ENCODE results near the gene PRDM10. TPM values are rescaled to one million over a fixed set of nuclear protein-coding genes. Genes with fewer than 3 reads are reported as not detected.
A peak's percentile ranks its signal among the peaks of the same experiment; 100 is the strongest.

Gene PRDM10
- total RNA-seq, 1 experiment from 2014 or later = 18.9 TPM

GRCh38 chr11:129946965-129947364, 55.7 kb downstream of the PRDM10 start:
- H3K9me3 Mint-ChIP-seq = no peaks in the 10 kb centered on the region
- no peak overlapping the region for H3K4me3 Mint-ChIP-seq
- ChIA-PET CTCF (interaction anchor here (0.5 to 1.8 kb wide), 8 partner anchors 9 to 200 kb away, joined by 3 to 9 read pairs (median 4); no protein-coding TSS in a partner anchor), POLR2A (interaction anchor here (0.6 to 1.4 kb wide), 5 partner anchors 9 to 199 kb away, joined by 3 read pairs; partner anchors contain the start of gene PRDM10)
- H3K27me3 Mint-ChIP-seq (ENCODE audit: low read depth) = no peaks in the 10 kb centered on the region
- no peak for ATAC-seq
- no peak for DNase-seq (ENCODE audit: low spot score)
- peaks cover 25% of the 10 kb centered on the region for H3K36me3 Mint-ChIP-seq
- peaks cover 43% of the 10 kb centered on the region for H3K4me1 Mint-ChIP-seq
- TF ChIP-seq MXD4 (CRISPR knock-in tag; IDR thresholded peaks at IDR 0.05; ENCODE audit: borderline replicate concordance) = no peak
- TF ChIP-seq NFE2L1 (CRISPR knock-in tag; IDR thresholded peaks at IDR 0.05) = no peak
- no peak for TF ChIP-seq NR1H2 (CRISPR knock-in tag; IDR thresholded peaks at IDR 0.05)
- TF ChIP-seq GABPB1 (CRISPR knock-in tag; IDR thresholded peaks at IDR 0.05) = no peak
- no peak for TF ChIP-seq CBFB (CRISPR knock-in tag; IDR thresholded peaks at IDR 0.05; ENCODE audit: low read depth)
- TF ChIP-seq, protein P1, sequence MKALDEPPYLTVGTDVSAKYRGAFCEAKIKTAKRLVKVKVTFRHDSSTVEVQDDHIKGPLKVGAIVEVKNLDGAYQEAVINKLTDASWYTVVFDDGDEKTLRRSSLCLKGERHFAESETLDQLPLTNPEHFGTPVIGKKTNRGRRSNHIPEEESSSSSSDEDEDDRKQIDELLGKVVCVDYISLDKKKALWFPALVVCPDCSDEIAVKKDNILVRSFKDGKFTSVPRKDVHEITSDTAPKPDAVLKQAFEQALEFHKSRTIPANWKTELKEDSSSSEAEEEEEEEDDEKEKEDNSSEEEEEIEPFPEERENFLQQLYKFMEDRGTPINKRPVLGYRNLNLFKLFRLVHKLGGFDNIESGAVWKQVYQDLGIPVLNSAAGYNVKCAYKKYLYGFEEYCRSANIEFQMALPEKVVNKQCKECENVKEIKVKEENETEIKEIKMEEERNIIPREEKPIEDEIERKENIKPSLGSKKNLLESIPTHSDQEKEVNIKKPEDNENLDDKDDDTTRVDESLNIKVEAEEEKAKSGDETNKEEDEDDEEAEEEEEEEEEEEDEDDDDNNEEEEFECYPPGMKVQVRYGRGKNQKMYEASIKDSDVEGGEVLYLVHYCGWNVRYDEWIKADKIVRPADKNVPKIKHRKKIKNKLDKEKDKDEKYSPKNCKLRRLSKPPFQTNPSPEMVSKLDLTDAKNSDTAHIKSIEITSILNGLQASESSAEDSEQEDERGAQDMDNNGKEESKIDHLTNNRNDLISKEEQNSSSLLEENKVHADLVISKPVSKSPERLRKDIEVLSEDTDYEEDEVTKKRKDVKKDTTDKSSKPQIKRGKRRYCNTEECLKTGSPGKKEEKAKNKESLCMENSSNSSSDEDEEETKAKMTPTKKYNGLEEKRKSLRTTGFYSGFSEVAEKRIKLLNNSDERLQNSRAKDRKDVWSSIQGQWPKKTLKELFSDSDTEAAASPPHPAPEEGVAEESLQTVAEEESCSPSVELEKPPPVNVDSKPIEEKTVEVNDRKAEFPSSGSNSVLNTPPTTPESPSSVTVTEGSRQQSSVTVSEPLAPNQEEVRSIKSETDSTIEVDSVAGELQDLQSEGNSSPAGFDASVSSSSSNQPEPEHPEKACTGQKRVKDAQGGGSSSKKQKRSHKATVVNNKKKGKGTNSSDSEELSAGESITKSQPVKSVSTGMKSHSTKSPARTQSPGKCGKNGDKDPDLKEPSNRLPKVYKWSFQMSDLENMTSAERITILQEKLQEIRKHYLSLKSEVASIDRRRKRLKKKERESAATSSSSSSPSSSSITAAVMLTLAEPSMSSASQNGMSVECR (CRISPR knock-in tag; IDR thresholded peaks at IDR 0.05; ENCODE audit: borderline replicate concordance) = no peak
- no peak for TF ChIP-seq KAT7 (CRISPR knock-in tag; IDR thresholded peaks at IDR 0.05; ENCODE audit: borderline replicate concordance)
- TF ChIP-seq, protein P2, sequence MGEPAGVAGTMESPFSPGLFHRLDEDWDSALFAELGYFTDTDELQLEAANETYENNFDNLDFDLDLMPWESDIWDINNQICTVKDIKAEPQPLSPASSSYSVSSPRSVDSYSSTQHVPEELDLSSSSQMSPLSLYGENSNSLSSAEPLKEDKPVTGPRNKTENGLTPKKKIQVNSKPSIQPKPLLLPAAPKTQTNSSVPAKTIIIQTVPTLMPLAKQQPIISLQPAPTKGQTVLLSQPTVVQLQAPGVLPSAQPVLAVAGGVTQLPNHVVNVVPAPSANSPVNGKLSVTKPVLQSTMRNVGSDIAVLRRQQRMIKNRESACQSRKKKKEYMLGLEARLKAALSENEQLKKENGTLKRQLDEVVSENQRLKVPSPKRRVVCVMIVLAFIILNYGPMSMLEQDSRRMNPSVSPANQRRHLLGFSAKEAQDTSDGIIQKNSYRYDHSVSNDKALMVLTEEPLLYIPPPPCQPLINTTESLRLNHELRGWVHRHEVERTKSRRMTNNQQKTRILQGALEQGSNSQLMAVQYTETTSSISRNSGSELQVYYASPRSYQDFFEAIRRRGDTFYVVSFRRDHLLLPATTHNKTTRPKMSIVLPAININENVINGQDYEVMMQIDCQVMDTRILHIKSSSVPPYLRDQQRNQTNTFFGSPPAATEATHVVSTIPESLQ (CRISPR knock-in tag; IDR thresholded peaks at IDR 0.05) = no peak
- H3K27ac Mint-ChIP-seq = peak overlapping the region; percentile 94

DNA sequence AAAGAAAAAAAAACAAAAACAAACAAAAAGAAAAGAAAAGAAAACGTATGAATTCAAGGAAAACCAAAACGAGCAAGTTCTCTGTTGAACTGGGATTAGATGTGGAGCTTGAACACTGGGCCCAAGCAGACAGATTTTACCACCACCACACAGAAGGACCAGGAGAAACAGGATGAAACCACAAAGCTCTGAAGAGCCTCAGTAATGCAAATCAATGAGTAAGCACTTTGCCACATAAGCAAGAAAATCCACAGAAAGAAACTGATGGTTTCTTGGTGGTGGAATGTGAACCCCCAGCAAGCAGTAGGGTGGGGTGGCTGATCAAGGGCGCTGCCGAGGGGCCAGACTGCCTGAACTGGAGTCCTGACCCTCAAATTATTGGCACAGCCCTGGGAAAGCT, 56.4 kb downstream of the PRDM10 start:
- no peaks in the 10 kb centered on the region for H3K9me3 Mint-ChIP-seq
- no peak overlapping the region for H3K4me3 Mint-ChIP-seq
- ATAC-seq (peak; percentile 30), DNase-seq (ENCODE audit: low spot score) (no peak)
- H3K4me1 Mint-ChIP-seq = peaks cover 41% of the 10 kb centered on the region
- H3K27ac Mint-ChIP-seq = peak overlapping the region; percentile 94
- TF ChIP-seq SOX15 (CRISPR knock-in tag; IDR thresholded peaks at IDR 0.05) (no peak), GTF2I (CRISPR knock-in tag; conservative IDR thresholded peaks at IDR 0.05) (no peak), ZBTB21 (CRISPR knock-in tag; IDR thresholded peaks at IDR 0.05; ENCODE audit: borderline replicate concordance) (no peak), ZNF512 (CRISPR knock-in tag; IDR thresholded peaks at IDR 0.05; ENCODE audit: borderline replicate concordance) (no peak), ZNF396 (CRISPR knock-in tag; IDR thresholded peaks at IDR 0.05; ENCODE audit: borderline replicate concordance) (no peak)
- TF ChIP-seq, protein P3, sequence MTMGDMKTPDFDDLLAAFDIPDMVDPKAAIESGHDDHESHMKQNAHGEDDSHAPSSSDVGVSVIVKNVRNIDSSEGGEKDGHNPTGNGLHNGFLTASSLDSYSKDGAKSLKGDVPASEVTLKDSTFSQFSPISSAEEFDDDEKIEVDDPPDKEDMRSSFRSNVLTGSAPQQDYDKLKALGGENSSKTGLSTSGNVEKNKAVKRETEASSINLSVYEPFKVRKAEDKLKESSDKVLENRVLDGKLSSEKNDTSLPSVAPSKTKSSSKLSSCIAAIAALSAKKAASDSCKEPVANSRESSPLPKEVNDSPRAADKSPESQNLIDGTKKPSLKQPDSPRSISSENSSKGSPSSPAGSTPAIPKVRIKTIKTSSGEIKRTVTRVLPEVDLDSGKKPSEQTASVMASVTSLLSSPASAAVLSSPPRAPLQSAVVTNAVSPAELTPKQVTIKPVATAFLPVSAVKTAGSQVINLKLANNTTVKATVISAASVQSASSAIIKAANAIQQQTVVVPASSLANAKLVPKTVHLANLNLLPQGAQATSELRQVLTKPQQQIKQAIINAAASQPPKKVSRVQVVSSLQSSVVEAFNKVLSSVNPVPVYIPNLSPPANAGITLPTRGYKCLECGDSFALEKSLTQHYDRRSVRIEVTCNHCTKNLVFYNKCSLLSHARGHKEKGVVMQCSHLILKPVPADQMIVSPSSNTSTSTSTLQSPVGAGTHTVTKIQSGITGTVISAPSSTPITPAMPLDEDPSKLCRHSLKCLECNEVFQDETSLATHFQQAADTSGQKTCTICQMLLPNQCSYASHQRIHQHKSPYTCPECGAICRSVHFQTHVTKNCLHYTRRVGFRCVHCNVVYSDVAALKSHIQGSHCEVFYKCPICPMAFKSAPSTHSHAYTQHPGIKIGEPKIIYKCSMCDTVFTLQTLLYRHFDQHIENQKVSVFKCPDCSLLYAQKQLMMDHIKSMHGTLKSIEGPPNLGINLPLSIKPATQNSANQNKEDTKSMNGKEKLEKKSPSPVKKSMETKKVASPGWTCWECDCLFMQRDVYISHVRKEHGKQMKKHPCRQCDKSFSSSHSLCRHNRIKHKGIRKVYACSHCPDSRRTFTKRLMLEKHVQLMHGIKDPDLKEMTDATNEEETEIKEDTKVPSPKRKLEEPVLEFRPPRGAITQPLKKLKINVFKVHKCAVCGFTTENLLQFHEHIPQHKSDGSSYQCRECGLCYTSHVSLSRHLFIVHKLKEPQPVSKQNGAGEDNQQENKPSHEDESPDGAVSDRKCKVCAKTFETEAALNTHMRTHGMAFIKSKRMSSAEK (CRISPR knock-in tag; IDR thresholded peaks at IDR 0.05; ENCODE audit: borderline replicate concordance) = no peak
- ChIA-PET CTCF (interaction anchor here (1.1 to 1.7 kb wide), 4 partner anchors 9 to 64 kb away, joined by 3 to 9 read pairs (median 4); no protein-coding TSS in a partner anchor), POLR2A (interaction anchor here (0.6 to 1.3 kb wide), 5 partner anchors 9 to 497 kb away, joined by 3 to 4 read pairs (median 3); partner anchors contain the start of gene PRDM10)
- H3K27me3 Mint-ChIP-seq (ENCODE audit: low read depth) = no peaks in the 10 kb centered on the region
- H3K36me3 Mint-ChIP-seq = peaks cover 30% of the 10 kb centered on the region
